NCI-H526 (cell line): ENCODE results near the gene NAV2.
A peak's percentile ranks its signal among the peaks of the same experiment; 100 is the strongest.
"Not testable (repeated sequence)": the region's sequence is repeated elsewhere in the genome, so short reads cannot be mapped to it uniquely, and the experiment has no call there.

ENCODE experiments used
- DNase-seq, 2 experiments: peaks; one replicate each; lab custom pipeline; 2025; lab: John Stamatoyannopoulos, UW

NAV2 gene

DNA sequence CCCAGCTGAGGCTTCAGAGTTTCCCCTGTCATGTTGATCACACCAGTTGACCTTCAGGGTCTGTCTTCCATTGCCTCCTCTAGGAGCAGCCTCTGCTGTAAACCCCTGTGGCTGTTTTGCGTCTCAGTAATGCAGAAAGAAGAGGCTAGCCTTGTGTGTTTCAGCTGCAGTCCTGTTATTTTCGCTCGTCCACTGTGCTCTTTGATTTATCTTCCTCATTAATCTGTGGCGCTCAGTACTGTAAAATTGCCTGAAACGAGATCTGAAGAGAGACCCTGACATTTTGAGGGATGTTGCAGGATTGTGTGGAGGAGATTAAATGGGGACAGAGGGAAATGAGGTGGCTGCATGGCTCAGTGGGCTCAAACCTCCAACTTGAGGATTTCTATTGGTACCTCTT lies 283.9 kb downstream of the NAV2 start:
- no peak for DNase-seq

DNA sequence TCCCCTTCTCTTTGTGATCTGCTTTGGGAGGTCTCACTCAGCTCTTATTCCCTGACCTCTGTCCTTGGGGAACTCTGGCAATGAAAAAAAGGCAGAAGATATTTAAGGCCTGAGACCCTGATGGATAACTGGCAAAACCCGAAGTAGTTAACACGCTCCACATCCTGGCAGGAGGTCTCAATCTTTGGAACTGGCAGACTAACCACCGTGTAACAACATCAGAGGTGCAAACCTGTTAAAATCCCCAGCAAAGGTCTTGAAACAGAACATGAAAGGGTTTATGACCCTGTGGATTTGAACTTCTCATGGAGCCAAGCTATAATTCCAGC lies 287.3 kb downstream of the NAV2 start:
- DNase-seq, result no peak

DNA sequence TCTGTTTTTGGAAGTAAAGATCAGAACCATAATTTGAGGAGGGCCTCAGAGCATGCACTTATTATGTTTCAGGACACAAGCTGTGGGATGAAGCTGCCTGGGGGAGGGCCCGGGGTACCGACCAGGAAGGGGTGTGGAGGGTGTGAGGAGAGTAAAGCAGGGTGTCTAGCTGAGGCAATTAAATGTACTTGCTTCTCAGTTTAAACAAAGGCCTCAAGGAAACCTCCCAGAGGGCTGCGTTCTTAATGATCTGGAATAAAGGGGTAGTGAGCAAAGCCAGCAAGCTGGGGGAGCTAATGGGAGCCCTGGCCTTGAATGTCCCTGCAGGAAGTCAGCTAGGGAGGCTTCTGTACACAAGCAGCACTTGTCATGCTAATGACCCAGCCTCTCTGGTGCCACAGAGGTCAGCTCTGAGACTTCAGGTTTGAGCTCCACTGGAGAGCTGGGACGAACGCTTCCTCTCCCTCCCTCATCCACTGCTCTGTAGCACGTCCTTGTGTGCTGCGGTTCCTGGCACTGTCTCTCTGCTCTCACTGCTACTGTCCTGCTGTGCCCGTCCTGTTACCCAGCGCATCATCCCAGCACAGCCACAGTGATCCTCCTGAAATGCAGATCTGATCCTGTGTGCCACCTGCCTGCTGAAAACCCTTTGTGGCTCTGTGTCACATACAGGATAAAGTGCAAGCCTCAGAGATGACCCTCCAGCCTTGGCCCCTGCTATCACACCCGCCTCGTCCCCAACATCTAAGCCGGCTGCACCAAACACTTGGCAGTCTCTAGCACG lies 287.9 kb downstream of the NAV2 start:
- DNase-seq, result peak; percentile 82 to 88

DNA sequence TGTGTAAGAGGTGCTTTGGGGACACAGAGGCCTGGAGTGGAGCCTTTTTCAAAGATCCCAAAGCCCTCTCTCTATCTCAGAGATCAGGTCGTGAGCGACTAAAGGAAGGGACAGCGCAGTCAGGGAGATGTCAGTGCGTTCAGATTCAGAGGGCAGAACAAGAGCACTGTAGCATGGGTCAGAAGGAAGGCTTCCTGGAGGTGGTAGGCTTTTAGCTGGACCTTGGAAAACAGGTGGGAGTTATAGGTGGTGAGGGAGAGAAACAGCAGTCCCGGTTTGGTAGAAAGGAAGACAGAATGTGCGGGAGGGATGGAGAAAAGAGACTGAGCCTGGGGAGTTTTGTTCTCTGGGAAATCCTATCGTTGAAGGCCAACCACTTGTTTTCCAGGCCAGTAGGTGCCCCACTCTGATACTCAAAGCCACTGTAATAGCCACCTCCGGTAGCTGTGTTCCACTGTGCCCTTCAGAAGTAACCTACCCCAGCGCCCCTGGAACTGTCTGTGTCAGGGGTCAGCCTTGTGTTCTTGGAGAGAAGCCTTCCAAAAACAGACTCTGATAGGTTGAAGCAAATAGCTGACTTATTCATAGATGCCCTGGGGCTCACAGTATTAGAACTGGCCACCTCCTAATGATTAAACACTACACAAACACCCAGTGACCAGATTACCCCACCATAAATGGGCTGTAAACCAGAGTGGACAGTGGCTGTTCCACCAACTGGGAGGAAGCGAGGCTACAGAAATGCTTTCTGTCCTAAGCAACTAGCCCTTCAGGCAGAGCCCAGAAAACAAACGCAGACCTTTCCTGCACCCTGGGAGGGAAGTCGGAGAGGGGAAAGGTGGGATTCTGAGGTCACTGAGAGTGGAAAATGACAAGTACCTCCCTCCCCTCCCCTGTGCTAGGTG lies 289.9 kb downstream of the NAV2 start:
- DNase-seq, result no peak

DNA sequence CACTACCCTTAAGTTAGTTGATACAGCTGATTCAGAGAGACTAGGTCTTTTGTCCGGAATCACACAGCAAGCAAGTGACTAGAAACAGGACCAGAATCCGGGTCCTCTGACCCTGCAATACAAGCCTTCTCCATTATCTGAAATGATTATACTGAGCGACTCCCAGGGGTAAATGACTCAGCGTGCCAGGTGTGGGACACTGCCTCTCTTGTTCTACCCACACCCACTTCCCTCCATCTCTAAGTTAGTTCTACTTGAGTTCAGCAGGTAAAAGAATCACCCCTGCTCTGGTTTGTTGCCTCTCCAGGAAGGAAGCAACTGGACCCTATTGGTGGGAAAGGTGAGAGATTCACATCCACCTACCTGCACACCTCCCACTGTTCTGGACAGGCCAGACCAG lies 290.7 kb downstream of the NAV2 start:
- DNase-seq, result peak in 1 of 2 experiments; percentile 21

DNA sequence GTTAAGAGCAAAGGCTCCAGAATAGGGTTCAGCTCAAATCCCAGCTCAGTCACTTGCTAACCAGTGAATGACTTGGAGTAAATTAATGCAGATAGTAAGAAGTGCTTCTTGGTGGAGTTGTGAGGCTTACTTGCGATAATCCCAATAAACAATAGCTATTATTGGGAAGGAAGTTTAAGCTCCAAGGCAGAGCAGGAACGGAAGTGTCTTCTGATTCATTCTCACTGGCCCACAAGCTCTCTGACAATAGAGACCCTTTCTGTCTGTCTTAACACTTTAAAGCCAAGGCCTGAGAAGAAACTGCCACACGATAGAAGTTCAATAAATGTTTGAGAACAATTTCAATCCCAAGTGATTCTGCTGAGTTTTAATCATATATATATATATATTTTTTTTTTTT lies 292.2 kb downstream of the NAV2 start:
- DNase-seq, result no peak

DNA sequence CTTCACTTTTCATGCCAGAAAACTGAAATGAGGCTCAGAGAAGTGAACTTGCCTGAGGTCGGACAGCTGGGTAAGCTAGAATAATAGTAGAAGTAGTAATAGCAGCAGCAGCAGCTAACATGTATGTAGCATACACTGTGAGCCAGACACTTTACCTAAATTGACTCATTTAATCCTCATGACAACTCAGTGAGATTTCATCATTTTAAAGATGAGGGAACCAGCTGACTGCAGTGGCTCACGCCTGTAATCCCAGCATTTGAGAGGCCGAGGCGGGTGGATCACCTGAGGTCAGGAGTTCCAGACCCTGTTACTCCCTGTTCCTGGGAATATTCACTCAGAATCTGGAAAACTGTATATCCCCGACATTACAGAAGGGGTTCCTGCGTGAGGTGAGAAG lies 293.1 kb downstream of the NAV2 start:
- DNase-seq, result no peak

DNA sequence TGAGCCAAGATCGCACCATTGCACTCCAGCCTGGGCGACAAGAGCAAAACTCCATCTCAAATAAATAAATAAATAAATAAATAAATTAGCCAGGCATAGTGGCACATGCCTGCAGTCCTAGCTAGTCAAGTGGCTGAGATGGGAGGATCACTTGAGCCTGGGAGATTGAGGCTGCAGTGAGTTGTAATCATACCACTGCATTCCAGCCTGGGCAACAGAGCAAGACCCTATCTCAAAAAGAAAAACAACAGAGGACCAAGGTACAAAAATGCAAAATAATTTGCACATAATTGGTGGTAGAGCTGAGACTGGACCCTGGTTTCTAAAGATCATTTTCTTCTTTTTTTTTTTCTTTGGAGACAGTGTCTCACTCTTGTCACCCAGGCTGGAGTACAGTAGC lies 294.0 kb downstream of the NAV2 start:
- not testable (repeated sequence) for DNase-seq

DNA sequence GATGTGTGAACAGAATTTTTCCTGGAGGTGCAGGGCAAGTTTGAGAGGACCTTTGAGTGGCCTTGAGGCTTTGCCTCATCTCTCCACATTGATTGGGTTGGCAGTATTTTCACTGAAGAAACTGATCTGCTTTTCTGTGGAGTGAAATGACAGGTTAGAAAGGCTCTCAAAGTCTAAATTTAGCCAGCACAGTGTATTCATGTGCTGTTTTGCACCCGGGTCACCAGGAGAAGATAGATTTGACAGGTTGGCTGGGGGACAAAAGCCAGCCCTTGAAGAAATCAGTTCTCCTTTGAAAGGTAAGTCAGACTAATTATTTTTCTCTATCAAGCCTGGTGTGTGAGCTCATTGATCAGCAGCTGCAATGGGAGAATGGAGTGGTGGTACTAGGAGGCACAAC lies 294.7 kb downstream of the NAV2 start:
- DNase-seq, result no peak

DNA sequence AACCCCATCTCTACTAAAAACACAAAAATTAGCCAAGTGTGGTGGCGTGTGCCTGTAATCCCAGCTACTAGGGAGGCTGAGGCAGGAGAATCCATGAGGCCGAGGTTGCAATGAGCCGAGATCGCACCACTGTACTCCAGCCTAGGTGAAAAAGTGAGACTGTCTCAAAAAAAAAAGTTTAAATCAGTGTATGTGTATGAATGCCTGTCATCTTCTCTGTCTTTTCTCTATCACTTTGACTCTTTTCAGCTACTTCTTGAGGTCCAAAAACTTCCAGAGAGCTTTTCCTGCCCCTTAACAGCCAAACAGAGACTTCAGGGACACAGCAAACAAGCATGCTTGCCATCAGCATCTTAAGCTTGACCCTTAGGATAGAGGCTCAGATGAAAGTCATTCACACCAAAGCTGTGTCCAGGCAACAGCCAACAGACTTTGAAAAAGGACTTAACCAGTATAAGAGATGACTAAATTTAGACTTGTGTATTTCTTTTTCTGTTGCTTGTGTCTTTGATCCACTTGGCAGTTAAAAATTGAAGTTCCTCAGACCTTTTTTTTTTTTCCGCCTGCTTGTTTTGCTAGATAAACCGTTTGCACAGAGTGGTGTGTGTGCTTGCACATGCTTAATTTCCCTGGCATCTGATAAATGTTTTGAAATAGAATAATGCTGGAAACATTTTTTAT lies 295.7 kb downstream of the NAV2 start:
- DNase-seq, result no peak

DNA sequence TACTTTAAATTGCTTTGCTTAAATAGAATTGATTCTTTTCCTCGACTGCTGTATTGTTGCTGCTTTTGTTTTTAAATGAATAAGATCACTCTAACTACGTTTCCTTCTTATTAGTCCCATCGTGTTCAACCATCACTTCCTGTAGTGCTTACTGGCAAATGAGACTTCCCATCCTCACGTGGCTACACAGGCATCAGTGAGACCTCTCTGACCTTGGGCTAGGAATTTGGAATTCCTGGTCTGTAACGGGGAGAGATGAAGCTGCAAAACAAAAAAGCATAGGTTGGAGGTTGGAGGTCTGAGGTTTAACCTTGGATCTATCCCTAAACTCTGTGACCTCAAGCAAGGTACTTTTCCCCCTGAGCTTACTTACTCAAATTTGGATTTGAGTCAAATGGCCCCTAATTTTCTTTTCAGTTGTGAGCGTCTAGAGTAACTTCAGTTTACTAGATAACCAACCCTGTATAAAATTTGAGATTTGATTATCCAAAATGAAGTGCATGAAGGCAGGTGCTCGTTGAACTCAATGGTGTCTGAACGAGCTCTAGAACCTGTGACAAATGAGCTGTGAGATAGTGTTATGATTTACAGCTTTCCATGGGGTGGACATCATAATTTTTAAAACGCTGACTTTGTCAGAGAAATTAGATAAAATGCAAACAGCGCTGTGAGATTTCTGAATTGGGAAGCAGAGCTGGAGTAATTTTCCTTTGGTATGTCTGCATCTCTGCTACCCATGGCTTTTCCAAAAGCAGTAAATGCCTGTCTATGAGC lies 296.4 kb downstream of the NAV2 start:
- DNase-seq, result no peak

DNA sequence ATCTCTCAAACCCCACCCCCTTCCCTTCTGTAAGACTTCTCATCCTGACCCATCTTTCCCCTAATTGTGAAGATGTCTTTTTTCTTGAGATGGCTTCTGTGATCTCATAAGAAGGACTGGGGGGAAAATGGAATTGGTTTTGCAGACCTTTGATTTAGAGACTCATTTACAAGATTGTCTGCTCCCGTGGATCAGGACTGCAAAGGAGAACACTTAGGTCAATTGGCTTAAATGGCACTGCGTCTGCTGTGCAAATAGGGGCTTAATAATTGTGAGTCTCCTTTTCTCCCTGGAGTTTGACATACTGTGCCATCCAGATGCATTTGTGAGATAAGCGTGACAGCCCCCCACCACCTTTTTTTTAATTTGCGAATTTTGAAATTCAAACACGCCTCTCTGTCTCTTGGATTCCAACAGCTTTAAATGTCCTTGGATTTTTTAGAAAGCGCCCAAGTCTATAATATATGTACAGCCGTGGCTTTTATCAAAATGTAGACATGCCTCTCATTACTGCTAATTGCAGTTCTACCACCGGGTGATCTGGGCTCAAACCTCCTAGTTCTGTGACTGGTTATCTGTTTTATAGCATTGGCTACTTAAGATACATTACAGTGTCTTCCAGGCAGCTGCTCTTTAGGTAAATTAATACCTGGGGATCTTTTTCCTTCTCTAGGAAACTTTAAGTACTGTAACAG lies 297.7 kb downstream of the NAV2 start:
- DNase-seq, result no peak

DNA sequence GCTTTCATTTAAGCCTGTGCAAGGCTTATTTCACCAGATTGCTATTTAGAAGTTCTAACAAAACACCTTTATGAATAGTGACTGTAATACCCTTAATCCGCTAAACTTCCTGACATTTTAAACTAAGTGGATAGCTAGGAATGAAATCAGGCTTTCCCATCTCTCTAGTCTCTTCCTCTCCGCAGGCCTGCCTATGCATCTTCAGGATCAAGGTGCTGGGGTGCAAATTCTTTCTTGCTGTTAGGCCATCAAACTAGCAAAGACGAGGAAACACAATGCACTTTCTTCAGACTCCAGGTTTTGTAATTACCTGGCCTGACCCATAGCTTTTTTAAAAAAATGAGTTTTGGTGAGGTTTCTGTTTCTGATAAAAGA lies 298.2 kb downstream of the NAV2 start:
- no peak for DNase-seq

DNA sequence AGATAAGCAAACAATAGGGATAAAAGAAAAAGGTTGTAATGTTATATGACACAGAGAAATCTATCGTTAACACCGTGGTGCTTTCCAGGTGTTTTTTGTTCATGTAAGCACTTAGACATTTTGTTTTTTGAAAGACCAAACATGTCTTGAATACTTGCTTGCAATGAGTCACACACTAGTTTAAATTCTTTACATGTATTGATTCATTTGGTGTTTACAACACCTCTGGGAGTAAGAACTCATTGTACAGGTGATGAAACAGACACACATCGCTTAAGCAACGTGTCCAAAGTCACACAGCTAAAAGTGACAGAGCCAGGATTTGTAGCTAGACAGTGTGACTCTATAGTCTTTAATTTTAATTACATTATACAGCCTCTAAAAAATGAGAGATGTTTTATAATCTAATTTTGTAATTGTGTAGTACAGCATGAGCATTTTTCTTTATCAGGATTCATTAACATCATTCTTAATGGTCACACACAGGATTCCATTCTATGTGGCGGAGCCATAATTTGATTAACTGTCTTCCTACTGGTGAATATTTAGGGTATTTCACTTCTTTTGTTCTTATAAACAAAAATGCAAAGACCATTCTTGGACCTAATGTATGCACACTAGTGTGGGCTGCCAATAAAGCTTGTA lies 298.8 kb downstream of the NAV2 start:
- no peak for DNase-seq

DNA sequence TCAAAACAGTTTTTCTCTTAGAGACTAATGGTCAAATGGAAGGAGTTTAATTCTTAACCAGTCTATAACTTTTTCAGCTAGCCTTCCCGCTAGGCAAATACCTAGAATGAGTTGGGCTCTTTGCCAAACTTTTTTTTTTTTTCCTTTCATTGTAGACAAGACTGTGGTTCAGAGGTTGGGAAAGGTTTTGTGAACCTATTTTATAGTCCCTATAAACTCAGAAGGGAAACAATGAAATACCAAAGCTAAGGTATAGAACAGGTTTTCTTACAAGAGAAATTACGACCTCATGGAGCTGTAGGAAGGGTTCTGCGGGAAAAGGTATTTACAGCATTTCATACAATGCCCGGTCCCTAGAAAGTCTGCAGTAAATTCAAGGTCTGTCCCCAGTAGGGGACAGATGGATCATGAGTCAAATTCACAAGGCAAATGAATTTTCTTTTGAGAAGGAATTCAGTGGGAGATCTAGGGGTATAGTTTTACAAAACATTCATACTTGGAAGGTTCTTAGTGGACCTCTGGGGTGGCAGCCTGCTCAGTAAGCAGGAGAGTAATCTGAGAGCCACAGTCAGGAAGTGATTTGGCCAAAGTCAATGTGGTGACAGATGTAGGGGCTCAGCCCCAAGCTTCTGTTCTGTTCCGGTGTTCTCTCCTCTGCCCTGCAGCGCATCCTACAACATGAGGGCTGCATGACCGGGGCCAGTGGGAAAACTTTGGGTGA lies 300.9 kb downstream of the NAV2 start:
- DNase-seq, result peak; percentile 27 to 43

DNA sequence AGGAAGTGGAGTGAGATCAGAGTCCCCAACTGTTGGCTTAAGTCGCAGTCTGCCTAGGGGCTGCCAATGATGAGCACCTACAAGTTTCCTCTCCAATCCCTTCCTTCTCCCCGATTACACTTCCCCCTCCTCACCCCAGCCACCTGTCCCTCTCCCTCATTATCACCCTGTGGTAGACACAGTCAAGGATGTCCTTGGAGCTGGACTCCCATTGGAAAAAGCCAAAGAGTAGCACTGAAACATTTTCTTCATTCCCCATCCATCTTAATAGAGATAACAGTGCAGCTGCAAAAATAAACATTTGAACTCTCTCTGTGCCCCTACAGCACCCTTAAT lies 301.4 kb downstream of the NAV2 start:
- DNase-seq, result no peak

DNA sequence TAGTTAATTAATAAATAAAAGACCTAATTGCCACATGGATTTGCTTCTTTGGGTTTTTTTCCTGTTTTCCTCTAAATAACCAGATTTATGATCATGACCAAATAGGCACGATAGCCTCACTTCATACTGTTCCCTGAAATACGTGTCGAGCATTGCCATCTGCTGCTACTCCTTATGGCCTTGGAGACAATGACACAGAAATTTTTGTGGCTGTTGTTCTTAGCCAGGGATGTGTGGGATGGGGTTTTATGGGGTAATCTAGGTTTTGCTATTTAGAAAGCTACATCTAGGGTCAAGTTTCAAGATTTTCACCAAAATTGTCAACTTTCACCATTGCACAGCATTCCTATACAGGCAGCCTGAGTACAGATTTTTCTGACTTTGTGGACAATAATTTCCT lies 302.5 kb downstream of the NAV2 start:
- DNase-seq, result no peak

DNA sequence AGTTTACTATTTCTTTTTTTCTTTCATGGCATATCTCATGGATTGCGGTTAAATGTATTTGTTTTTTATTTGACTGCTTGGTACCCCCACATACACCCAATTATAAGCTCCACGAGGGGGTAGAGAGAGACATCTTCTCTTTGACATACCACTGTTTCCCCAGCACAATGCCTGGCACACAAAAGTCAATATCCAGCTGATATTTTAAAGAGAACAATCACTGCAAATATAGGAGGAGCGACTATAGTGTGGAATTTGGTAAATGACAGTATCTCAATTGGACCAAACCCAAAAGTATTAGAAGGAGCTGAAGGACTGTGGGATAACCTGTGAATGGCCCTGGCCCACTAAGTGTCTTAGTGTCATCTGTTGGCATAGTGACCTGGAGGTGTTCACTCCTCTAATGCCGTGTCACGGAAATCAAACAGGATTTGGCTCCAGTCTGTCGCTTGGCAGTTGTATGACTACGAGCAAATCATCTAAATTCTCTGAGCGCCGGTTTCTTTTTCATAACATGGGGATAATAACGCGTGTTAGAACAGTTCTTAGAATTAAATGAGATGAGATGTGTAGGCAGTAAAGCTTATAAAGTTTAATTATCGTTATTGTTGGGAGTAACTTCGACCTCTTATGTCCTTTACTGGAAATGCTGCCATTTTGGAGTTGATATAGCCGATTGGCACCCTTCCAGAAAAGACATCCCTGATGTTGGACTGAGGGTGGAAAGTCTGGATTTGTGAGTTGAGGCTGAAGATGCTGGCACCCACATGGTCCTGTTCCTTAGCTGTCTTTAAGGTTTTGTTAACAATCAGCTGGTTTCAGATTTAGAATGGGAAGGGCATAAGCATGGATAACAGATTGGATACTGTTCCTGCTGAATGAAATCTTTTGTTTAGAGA lies 303.1 kb downstream of the NAV2 start:
- no peak for DNase-seq

DNA sequence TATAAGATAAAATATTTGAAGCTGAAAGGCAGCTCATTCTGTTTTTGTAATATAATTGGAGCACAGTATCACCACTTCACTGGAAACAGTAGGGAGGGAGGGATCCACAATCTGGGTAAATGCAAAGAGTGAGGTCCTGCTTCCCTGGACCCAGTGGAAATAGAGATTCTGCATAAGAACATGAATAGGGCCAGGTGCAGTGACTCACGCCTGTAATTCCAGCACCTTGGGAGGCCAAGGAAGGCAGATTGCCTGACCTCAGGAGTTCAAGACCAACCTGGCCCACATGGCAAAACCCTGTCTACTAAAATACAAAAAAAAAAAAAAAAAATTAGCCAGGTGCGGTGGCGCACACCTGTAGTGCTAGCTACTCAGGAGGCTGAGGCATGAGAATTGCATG lies 303.9 kb downstream of the NAV2 start:
- no peak for DNase-seq
